NCI-H446 (cell line): ENCODE results near the gene ASB3.
"Not testable (repeated sequence)": the region's sequence is repeated elsewhere in the genome, so short reads cannot be mapped to it uniquely, and the experiment has no call there.

Experiments used
- DNase-seq, 2 experiments: peaks; one replicate each; lab custom pipeline; 2025; lab: John Stamatoyannopoulos, UW

The ASB3 gene

GRCh38 chr2:53737091-53737490 lies 49.7 kb downstream of the ASB3 start:
- no peak for DNase-seq

- no peak for DNase-seq
These were observed 57.5 kb downstream of the ASB3 start for GRCh38 chr2:53729143-53729762.

- no peak for DNase-seq
These were observed 58.8 kb downstream of the ASB3 start for GRCh38 chr2:53727921-53728320.

GRCh38 chr2:53725662-53726061 lies 61.1 kb downstream of the ASB3 start:
- no peak for DNase-seq

GRCh38 chr2:53724536-53724935 lies 62.2 kb downstream of the ASB3 start:
- DNase-seq, result no peak

GRCh38 chr2:53720944-53721343 lies 65.8 kb downstream of the ASB3 start:
- DNase-seq, result not testable (repeated sequence)

- peak in 1 of 2 experiments; percentile 10 for DNase-seq
These were observed 71.2 kb downstream of the ASB3 start for GRCh38 chr2:53715568-53715967.

GRCh38 chr2:53711271-53711780 lies 75.4 kb downstream of the ASB3 start:
- DNase-seq, result no peak

GRCh38 chr2:53708988-53709387 lies 77.8 kb downstream of the ASB3 start:
- no peak for DNase-seq

- no peak for DNase-seq
These were observed 85.5 kb downstream of the ASB3 start for GRCh38 chr2:53701221-53701620.

GRCh38 chr2:53697686-53698085 lies 89.1 kb downstream of the ASB3 start:
- DNase-seq, result no peak

- no peak for DNase-seq
These were observed 89.7 kb downstream of the ASB3 start for GRCh38 chr2:53697092-53697491.

GRCh38 chr2:53695575-53695974 lies 91.2 kb downstream of the ASB3 start:
- no peak for DNase-seq

GRCh38 chr2:53694096-53694771 lies 92.5 kb downstream of the ASB3 start:
- DNase-seq, result no peak

GRCh38 chr2:53690876-53691275 lies 95.9 kb downstream of the ASB3 start:
- no peak for DNase-seq

GRCh38 chr2:53672881-53673522 lies 113.8 kb downstream of the ASB3 start:
- no peak for DNase-seq

- DNase-seq, result no peak
These were observed 116.4 kb downstream of the ASB3 start for GRCh38 chr2:53670331-53670730.

GRCh38 chr2:53668624-53669026 lies 118.1 kb downstream of the ASB3 start:
- DNase-seq, result no peak

GRCh38 chr2:53667130-53667529 lies 119.6 kb downstream of the ASB3 start:
- not testable (repeated sequence) for DNase-seq

- DNase-seq, result no peak
These were observed 125.9 kb downstream of the ASB3 start for GRCh38 chr2:53660886-53661285.

GRCh38 chr2:53658474-53658873 lies 128.3 kb downstream of the ASB3 start:
- not testable (repeated sequence) for DNase-seq

GRCh38 chr2:53655256-53655655 lies 131.5 kb downstream of the ASB3 start:
- no peak for DNase-seq

- DNase-seq, result no peak
These were observed 132.4 kb downstream of the ASB3 start for GRCh38 chr2:53654396-53654795.
